Immature natural killer cell (primary cell): Measurements from ENCODE around the gene IRGQ. TPM values are rescaled to one million over a fixed set of nuclear protein-coding genes. Genes with fewer than 3 reads are reported as not detected.
A peak's percentile ranks its signal among the peaks of the same experiment; 100 is the strongest.

Source experiments
- DNase-seq, 3 donors: peaks; one replicate each; pipeline ENCODE4 v3.0.0; 2022; ENCODE audit warnings: mixed read lengths in 1 of 3
- H3K27ac Mint-ChIP-seq, 6 donors: one replicate each; pipeline ENCODE4 v1.8.0; 2020; ENCODE audit warnings: mixed read lengths in 6 of 6, mild to moderate bottlenecking in 5 of 6, inconsistent platforms in 4 of 6, moderate library complexity in 3 of 6
- H3K27me3 Mint-ChIP-seq, 3 donors: one replicate each; pipeline ENCODE4 v1.8.0; 2020 to 2021; ENCODE audit warnings: low read depth in 3 of 3, mild to moderate bottlenecking in 3 of 3, mixed read lengths in 3 of 3, moderate library complexity in 3 of 3, inconsistent platforms in 1 of 3
- H3K36me3 Mint-ChIP-seq, 3 donors: one replicate each; pipeline ENCODE4 v1.8.0; 2020; ENCODE audit warnings: mixed read lengths in 3 of 3, inconsistent platforms in 2 of 3, mild to moderate bottlenecking in 2 of 3
- H3K4me1 Mint-ChIP-seq, 2 donors: one replicate each; pipeline ENCODE4 v1.8.0; 2020; ENCODE audit warnings: inconsistent platforms in 2 of 2, mild to moderate bottlenecking in 2 of 2, mixed read lengths in 2 of 2, moderate library complexity in 1 of 2
- H3K4me3 Mint-ChIP-seq, 5 donors: one replicate each; pipeline ENCODE4 v1.8.0; 2020; ENCODE audit warnings: mild to moderate bottlenecking in 5 of 5, mixed read lengths in 5 of 5, inconsistent platforms in 3 of 5, moderate library complexity in 3 of 5
- H3K9me3 Mint-ChIP-seq, 6 donors: one replicate each; pipeline ENCODE4 v1.8.0; 2020; ENCODE audit warnings: mild to moderate bottlenecking in 6 of 6, mixed read lengths in 6 of 6, inconsistent platforms in 4 of 6, moderate library complexity in 3 of 6
- polyA plus RNA-seq, 3 donors: library from polyadenylated mRNA; unstranded; fragments of 300-500 nt; fragmentation: Illumina TruSeq; gene quantifications; one replicate each; pipeline ENCODE4 v1.2.3, GENCODE V29; 2021

The IRGQ gene
- polyA plus RNA-seq, 3 donors from 2014 or later = 0.38 to 2.6 TPM; not detected in 1

- Mint-ChIP-seq H3K4me3 (peak overlapping the region; percentile 98 to 99 (median 99)), H3K27ac (peak overlapping the region; percentile 92 to 98 (median 97)), H3K36me3 (no peaks in the 10 kb centered on the region), H3K27me3 (peaks cover 0 to 9% (median 5%) of the 10 kb centered on the region in 3 donors), H3K4me1 (peaks cover 31 to 52% of the 10 kb centered on the region in 2 donors), H3K9me3 (no peaks in the 10 kb centered on the region)
- DNase-seq = no peak
These were observed 24.4 kb upstream of the IRGQ start for GRCh38 chr19:43620061-43621001.

GRCh38 chr19:43619262-43620060 is 23.5 kb upstream of the IRGQ start, which contains the start of gene ZNF428:
Gene ZNF428, minus strand, starts transcription at chr19:43619629. Its CDS starts 5,325 bp downstream, at chr19:43614304.
- Mint-ChIP-seq H3K4me1 (peaks cover 31 to 44% of the 10 kb centered on the region in 2 donors), H3K9me3 (no peaks in the 10 kb centered on the region), H3K27ac (peak within 1 kb of the TSS; percentile 92 to 98 (median 97)), H3K4me3 (peak within 1 kb of the TSS; percentile 98 to 99 (median 99)), H3K36me3 (no peaks in the 10 kb centered on the region), H3K27me3 (peaks cover 0 to 9% (median 5%) of the 10 kb centered on the region in 3 donors)
- peak; percentile 88 to 90 (median 89) for DNase-seq

GRCh38 chr19:43618921-43619261 is 23.0 kb upstream of the IRGQ start:
- H3K27me3 Mint-ChIP-seq = peaks cover 0 to 9% (median 5%) of the 10 kb centered on the region in 3 donors
- H3K9me3 Mint-ChIP-seq = no peaks in the 10 kb centered on the region
- peaks cover 0 to under 1% (median 0%) of the 10 kb centered on the region in 3 donors for H3K36me3 Mint-ChIP-seq
- H3K4me1 Mint-ChIP-seq = peaks cover 34 to 45% of the 10 kb centered on the region in 2 donors
- H3K27ac Mint-ChIP-seq = peak overlapping the region; percentile 92 to 96 (median 94)
- H3K4me3 Mint-ChIP-seq = peak overlapping the region; percentile 98 to 99 (median 99)
- no peak for DNase-seq

- Mint-ChIP-seq H3K4me1 (peaks cover 39 to 54% of the 10 kb centered on the region in 2 donors), H3K9me3 (no peaks in the 10 kb centered on the region), H3K4me3 (peak overlapping the region in 1 of 5 donors; percentile 27)
These were observed 21.0 kb upstream of the IRGQ start for GRCh38 chr19:43616954-43617353.

GRCh38 chr19:43616306-43616705 is 20.4 kb upstream of the IRGQ start:
- DNase-seq = no peak
- no peaks in the 10 kb centered on the region for H3K9me3 Mint-ChIP-seq
- H3K27me3 Mint-ChIP-seq = peaks cover 0 to 10% (median 7%) of the 10 kb centered on the region in 3 donors
- H3K36me3 Mint-ChIP-seq = peaks cover 10 to 21% (median 13%) of the 10 kb centered on the region in 3 donors
- peak overlapping the region in 2 of 6 donors; percentile 31 to 32 for H3K27ac Mint-ChIP-seq
- no peak overlapping the region for H3K4me3 Mint-ChIP-seq
- H3K4me1 Mint-ChIP-seq = peaks cover 39 to 54% of the 10 kb centered on the region in 2 donors

More at GRCh38 chr19:43616954-43617353, 21.0 kb upstream of the IRGQ start:
- H3K27ac Mint-ChIP-seq = peak overlapping the region in 4 of 6 donors; percentile 10 to 55 (median 32)
- peaks cover 10 to 17% (median 10%) of the 10 kb centered on the region in 3 donors for H3K36me3 Mint-ChIP-seq
- peaks cover 0 to 9% (median 7%) of the 10 kb centered on the region in 3 donors for H3K27me3 Mint-ChIP-seq
- no peak for DNase-seq

GRCh38 chr19:43612374-43612773 is 16.4 kb upstream of the IRGQ start:
- H3K27ac Mint-ChIP-seq = peak overlapping the region in 1 of 6 donors; percentile 65
- peaks cover 10 to 28% (median 17%) of the 10 kb centered on the region in 3 donors for H3K36me3 Mint-ChIP-seq
- peaks cover 19 to 27% of the 10 kb centered on the region in 2 donors for H3K4me1 Mint-ChIP-seq
- no peaks in the 10 kb centered on the region for H3K9me3 Mint-ChIP-seq
- H3K4me3 Mint-ChIP-seq = no peak overlapping the region
- peaks cover 0 to 3% (median 3%) of the 10 kb centered on the region in 3 donors for H3K27me3 Mint-ChIP-seq
- DNase-seq = no peak

- no peak within 1 kb of the TSS for H3K4me3 Mint-ChIP-seq
- no peaks in the 10 kb centered on the region for H3K9me3 Mint-ChIP-seq
- H3K27ac Mint-ChIP-seq = peak within 1 kb of the TSS in 2 of 6 donors; percentile 49 to 66
- H3K27me3 Mint-ChIP-seq = peaks cover 0 to 3% (median 3%) of the 10 kb centered on the region in 3 donors
- no peak for DNase-seq
- peaks cover 10 to 33% (median 17%) of the 10 kb centered on the region in 3 donors for H3K36me3 Mint-ChIP-seq
- peaks cover 22 to 28% of the 10 kb centered on the region in 2 donors for H3K4me1 Mint-ChIP-seq
These were observed 15.9 kb upstream of the IRGQ start, which contains the start of gene SRRM5 for GRCh38 chr19:43611788-43612187. Gene SRRM5, plus strand, starts transcription at chr19:43612088. Its CDS starts 34 bp downstream, at chr19:43612122.

- no peak for DNase-seq
- no peaks in the 10 kb centered on the region for H3K9me3 Mint-ChIP-seq
- peaks cover 0 to 3% (median 3%) of the 10 kb centered on the region in 3 donors for H3K27me3 Mint-ChIP-seq
- no peak overlapping the region for H3K4me3 Mint-ChIP-seq
- peak overlapping the region in 2 of 6 donors; percentile 24 to 66 for H3K27ac Mint-ChIP-seq
- peaks cover 18 to 21% of the 10 kb centered on the region in 2 donors for H3K4me1 Mint-ChIP-seq
- peaks cover 10 to 38% (median 17%) of the 10 kb centered on the region in 3 donors for H3K36me3 Mint-ChIP-seq
These were observed 14.6 kb upstream of the IRGQ start for GRCh38 chr19:43610493-43610892.

GRCh38 chr19:43609872-43610271 is 13.9 kb upstream of the IRGQ start:
- Mint-ChIP-seq H3K27me3 (peaks cover 0 to 3% (median 3%) of the 10 kb centered on the region in 3 donors), H3K27ac (peak overlapping the region in 1 of 6 donors; percentile 53), H3K9me3 (no peaks in the 10 kb centered on the region), H3K4me1 (peaks cover 18 to 19% of the 10 kb centered on the region in 2 donors), H3K36me3 (peaks cover 10 to 38% (median 17%) of the 10 kb centered on the region in 3 donors), H3K4me3 (no peak overlapping the region)
- DNase-seq = no peak

- peaks cover 3 to 25% (median 10%) of the 10 kb centered on the region in 3 donors for H3K36me3 Mint-ChIP-seq
- no peaks in the 10 kb centered on the region for H3K9me3 Mint-ChIP-seq
- peaks cover 0 to 3% (median 3%) of the 10 kb centered on the region in 3 donors for H3K27me3 Mint-ChIP-seq
- peak overlapping the region in 4 of 6 donors; percentile 34 to 76 (median 66) for H3K27ac Mint-ChIP-seq
- H3K4me3 Mint-ChIP-seq = no peak overlapping the region
- DNase-seq = no peak
- H3K4me1 Mint-ChIP-seq = peaks cover 6 to 8% of the 10 kb centered on the region in 2 donors
These were observed 11.6 kb upstream of the IRGQ start for GRCh38 chr19:43607238-43608205.

GRCh38 chr19:43606569-43607229 is 10.8 kb upstream of the IRGQ start:
- peaks cover 6% of the 10 kb centered on the region in 2 donors for H3K4me1 Mint-ChIP-seq
- no peak for DNase-seq
- peak overlapping the region in 4 of 6 donors; percentile 11 to 34 (median 32) for H3K27ac Mint-ChIP-seq
- H3K36me3 Mint-ChIP-seq = peaks cover 0 to 19% (median 5%) of the 10 kb centered on the region in 3 donors
- H3K9me3 Mint-ChIP-seq = no peaks in the 10 kb centered on the region
- no peak overlapping the region for H3K4me3 Mint-ChIP-seq
- peaks cover 0 to 2% (median 1%) of the 10 kb centered on the region in 3 donors for H3K27me3 Mint-ChIP-seq
